Fibroblast of the aortic adventitia (primary cell): ENCODE data around the gene GLTP. TPM values are rescaled to one million over a fixed set of nuclear protein-coding genes. Genes with fewer than 3 reads are reported as not detected.

ENCODE experiments used
- DNase-seq: peaks from one replicate; pipeline ENCODE4 v3.0.0-alpha.2; 2010; ENCODE audit warnings: low read depth
- H3K4me3 ChIP-seq: 2 replicates; pipeline ENCODE4 v1.5.1; 2011; ENCODE audit warnings: low read depth, mild to moderate bottlenecking, control low read depth, low read length, moderate library complexity
- total RNA-seq: library from RNA; depleted of rRNA; stranded (reverse); fragments of >200 nt; gene quantifications from 2 replicates; pipeline ENCODE4 v1.2.3, GENCODE V29; 2012; ENCODE audit warnings: low replicate concordance
- TF ChIP-seq, protein P1 (sequence below): IDR thresholded peaks from 2 replicates; pipeline ENCODE4 v1.5.1; 2011; ENCODE audit warnings: mild to moderate bottlenecking, low read length, control low read depth, inconsistent platforms; ENCODE audit not compliant: insufficient read depth

GLTP gene
- total RNA-seq, 1 donor, result 55.1 TPM

DNA sequence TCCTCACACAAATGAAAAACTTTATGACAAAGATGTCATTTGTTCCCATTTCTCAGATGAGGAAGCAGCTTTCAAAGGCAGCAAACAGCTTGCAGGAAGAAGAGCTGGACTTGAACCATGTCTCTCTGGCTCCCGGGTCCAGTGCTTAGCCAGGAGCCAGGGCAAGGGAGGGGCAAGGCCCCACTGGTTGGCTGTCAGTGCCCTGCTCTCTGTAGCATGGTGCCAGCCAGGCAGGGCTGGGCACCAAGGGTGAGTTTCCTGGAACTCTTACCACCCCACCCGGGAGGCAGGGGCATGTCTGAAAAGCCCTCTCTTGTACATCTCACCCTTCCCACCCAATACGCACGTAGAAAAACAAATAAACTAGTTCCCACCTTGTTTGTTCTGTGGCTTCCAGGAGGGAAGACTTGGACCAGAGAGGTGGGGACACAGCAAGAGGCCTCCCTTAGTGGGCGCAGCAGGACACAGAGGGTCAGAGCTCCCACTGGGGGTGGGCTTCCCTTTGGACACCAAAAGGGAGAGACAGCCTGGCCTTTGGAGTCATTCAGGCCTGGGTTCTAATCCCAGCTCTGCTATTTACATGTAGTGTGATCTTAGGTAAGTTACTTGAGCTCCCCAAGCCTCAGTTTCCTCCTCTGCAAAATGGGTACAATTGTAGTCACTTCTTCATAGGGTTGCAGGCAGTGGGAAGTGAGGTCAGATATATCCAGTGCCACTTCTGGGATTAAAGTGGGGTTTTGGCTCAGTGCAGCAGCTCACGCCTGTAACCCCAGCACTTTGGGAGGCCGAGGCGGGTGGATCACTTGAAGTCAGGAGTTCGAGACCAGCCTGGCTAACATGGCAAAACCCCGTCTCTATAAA is 64.4 kb downstream of the GLTP start:
- H3K4me3 ChIP-seq, result no peak overlapping the region
- TF ChIP-seq, protein P1, sequence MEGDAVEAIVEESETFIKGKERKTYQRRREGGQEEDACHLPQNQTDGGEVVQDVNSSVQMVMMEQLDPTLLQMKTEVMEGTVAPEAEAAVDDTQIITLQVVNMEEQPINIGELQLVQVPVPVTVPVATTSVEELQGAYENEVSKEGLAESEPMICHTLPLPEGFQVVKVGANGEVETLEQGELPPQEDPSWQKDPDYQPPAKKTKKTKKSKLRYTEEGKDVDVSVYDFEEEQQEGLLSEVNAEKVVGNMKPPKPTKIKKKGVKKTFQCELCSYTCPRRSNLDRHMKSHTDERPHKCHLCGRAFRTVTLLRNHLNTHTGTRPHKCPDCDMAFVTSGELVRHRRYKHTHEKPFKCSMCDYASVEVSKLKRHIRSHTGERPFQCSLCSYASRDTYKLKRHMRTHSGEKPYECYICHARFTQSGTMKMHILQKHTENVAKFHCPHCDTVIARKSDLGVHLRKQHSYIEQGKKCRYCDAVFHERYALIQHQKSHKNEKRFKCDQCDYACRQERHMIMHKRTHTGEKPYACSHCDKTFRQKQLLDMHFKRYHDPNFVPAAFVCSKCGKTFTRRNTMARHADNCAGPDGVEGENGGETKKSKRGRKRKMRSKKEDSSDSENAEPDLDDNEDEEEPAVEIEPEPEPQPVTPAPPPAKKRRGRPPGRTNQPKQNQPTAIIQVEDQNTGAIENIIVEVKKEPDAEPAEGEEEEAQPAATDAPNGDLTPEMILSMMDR, result no peak
- no peak for DNase-seq

DNA sequence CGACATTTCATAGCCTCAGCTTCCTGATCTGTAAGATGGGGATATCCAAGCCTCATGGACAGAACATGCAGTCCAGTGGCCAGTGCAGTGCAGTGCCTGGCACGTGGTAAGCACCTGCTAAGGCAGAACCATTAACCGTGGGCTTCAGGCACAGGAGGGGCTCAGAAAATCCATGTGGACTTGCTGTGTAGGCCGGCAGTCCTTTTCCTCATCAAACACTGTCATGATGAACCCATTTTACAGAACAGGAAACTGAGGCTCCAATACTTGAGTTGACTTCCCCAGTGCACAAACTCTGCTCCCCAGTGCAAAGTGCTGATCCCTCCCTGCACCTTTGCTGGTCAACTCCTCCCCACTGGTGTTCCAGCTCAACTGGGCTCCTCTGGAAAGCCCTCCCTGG is 65.1 kb downstream of the GLTP start:
- no peak overlapping the region for H3K4me3 ChIP-seq
- TF ChIP-seq, protein P1, result no peak
- DNase-seq, result no peak

DNA sequence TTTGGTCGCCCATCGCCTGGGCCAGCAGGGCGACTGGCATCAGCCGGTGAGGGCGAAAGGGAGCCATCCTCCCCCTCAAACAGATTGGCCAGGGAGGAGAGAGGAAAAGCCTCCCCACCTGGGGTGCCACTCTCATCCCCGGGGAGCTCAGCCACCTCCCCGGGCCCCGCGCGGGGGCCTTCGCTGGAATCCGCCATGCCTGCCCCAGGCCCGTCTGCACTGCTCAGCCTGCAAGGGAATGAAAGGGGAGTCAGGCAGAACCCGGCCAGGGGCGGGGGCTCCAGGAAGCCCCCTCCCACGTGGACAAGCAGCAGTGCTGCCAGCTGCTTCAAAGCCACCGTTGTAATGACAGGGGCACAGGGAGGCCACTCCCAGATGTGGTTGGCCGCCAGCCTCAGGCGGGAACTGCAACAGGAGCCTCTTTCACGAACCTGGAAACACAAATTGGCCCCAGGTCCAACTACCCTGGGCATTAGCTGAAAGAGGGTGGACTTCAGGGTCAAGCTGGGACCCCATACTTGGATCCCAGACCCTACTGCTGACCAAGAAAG is 65.7 kb downstream of the GLTP start:
- DNase-seq, result no peak
- TF ChIP-seq, protein P1, result no peak
- no peak overlapping the region for H3K4me3 ChIP-seq

DNA sequence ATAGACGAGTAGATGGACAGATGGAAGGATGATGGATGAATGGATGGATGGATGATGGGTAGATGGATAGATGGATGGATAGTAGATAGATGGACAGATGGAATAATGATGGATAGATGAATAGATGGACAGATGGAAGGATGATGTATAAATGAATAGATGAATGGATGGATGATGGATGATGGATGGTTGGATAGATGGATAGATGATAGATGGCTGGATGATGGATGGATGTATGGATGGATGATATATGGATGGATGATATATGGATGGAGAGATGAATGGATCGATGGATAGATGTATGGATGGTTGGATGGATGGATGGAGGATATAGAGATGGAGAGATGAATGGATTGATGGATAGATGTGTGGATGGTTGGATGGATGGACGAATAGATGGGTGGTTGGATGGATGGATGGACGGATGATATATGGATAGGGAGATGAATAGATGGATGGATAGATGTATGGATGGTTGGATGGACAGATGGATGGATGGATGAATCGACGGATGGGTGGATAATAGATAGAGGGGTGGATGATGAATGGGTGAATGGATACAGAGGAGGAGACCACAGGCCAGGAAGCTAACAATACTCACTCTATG is 66.4 kb downstream of the GLTP start:
- H3K4me3 ChIP-seq, result no peak overlapping the region
- TF ChIP-seq, protein P1, result no peak

DNA sequence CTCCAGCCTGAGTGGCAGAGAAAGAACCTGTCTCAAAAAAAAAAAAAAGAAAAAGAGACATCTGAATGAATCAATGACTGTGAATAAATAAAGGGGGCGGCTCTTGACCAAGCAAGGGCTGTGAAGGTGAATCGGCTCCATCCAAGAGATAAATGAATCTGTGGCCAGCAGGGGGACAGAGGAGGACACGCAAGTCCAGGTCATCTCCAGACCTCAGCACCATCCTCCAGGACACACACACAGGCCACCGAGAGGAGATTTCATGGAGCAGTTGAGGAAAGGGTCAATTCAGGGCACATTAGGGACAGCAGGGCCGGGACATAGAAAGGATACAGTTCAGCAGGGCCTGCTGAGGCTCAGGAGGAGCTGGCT is 68.7 kb downstream of the GLTP start:
- H3K4me3 ChIP-seq, result no peak overlapping the region
- no peak for DNase-seq
- TF ChIP-seq, protein P1, result no peak

More for the DNA sequence above, 66.4 kb downstream of the GLTP start:
- no peak for DNase-seq

DNA sequence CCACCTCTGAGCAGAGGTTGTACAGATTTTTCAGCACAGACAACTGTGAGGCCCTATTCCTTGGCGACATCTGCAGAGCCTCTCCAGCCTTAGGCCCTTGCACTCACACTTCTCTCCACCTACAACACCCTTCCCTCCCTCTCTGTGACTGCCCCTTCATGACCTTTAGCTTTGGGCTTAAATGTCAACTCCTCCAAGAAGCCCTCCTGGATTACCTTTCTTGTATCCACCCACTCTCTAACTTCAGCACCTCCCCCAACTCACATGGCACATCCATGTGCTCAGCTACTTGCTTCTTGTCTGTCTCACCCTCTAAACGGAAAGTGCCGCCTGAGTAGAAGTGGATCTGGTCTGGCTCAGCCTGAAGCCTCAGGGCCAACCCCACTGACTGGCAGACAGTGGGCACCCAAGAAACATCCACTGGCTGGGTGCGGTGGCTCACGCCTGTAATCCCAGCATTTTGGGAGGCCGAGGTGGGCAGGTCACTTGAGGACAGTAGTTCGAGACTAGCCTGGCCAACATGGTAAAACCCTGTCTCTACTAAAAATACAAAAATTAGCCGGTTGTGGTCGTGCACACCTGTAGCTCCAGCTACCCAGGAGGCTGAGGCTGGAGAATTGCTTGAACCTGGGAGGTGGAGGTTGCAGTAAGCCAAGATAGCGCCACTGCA is 69.3 kb downstream of the GLTP start:
- TF ChIP-seq, protein P1, result no peak
- DNase-seq, result no peak

More for the DNA sequence above, 69.3 kb downstream of the GLTP start:
- no peak overlapping the region for H3K4me3 ChIP-seq
